GM19372 (cell line): ENCODE data around the gene COL4A4.
"Not testable (repeated sequence)": the region's sequence is repeated elsewhere in the genome, so short reads cannot be mapped to it uniquely, and the experiment has no call there.

Experiments
- ATAC-seq: cut with Tn5 transposase; IDR thresholded peaks from one replicate; pipeline ENCODE4 v1.9.1; 2021; ENCODE audit warnings: mild to moderate bottlenecking, low read depth, moderate library complexity; ENCODE audit not compliant: unreplicated experiment

Gene COL4A4

DNA sequence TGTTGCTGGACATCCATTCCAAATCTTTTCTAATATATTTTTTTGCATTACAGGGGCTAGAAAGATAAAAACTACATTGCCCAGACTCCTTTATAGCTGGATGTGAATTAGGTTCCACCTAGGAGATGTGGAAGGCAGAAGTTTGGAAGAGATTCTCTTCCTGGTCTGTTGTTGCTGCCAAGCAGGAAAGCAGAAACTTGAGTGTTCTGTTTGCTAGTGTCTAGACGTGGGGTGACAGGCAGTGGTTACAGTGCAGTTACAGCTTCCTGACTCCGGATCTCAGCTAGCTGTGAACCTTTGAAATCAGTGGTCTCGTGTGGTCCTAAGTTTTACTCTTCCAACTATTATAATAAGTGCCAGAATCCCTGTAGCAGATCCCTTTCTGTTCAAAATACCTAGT, 46.2 kb downstream of the COL4A4 start:
- no peak for ATAC-seq

DNA sequence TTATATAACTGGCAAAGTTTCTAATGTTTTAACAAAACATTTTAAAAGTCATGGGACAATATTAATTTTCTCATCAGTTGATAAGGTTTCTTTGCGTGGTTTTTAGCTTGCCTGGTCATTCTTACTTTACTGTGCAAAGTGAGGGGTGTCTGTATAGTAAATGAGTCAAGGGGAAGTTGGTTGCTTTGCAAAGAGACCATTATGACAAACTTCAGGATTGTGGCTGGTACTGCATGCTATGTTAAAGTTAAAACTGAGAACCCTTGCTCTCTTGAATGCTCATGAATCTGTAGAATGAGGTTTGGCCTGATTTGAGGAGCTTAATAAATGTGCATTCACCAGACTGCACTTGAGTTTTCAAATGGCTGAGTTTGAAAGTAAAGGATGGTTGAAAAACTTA, 47.0 kb downstream of the COL4A4 start:
- no peak for ATAC-seq

DNA sequence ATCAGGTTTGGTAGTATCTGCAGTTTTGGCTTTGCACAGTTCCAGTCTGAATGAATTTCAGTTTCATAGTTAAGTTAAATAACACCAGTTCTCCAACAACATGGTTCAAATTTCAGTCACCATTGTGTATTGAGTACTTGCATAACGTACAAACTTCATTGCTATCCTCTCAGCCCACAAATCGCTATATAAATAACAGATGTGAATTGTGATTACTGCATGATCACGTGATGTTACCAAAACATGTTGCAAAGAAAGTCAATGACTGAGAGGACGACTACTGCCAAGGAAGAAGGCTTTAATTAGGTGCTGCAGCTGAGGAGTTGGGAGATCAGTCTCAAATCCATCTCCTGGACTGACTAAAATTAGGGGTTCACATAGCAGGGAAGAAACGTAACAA, 48.2 kb downstream of the COL4A4 start:
- no peak for ATAC-seq

GRCh38 chr2:227106845-227107759, 56.9 kb downstream of the COL4A4 start:
- peak; percentile 85 for ATAC-seq

- ATAC-seq, result no peak
Measured at GRCh38 chr2:227103583-227103982, 60.4 kb downstream of the COL4A4 start.

DNA sequence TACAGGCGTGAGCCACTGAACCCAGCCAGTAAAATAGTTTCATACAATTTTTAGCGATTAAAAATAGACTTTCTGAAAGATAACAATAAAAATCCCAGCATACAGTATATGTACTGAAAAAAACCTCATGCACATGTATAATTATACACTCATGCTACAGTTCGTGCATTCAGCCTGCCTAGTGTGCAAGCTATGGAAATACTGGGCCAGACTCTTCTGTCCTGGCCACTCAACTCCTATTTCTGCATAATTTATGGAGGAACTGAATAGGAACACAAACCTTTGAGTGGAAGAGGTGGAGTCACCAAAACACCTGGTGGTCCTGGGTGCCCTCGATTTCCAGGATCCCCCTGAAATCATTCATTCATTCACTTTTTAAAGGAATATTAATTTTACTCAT, 64.7 kb downstream of the COL4A4 start:
- no peak for ATAC-seq

DNA sequence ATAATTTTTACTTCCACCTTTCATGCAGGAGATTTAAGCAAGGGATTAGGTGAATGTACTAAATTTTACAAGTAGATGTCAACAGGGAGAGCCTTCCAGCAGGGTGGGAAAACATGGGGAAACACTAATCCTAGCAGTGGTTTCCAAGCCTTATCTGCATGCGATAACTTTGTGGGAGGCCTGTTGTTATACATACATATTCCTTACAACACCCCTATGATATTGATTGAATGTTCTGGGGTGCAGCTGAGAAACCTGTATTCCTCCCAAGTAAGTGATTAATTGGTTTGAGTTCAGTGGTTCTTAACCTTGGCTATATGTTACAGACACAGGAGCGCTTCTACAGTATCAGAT, 65.9 kb downstream of the COL4A4 start:
- ATAC-seq, result no peak

- no peak for ATAC-seq
Measured at GRCh38 chr2:227097495-227098161, 66.4 kb downstream of the COL4A4 start.

DNA sequence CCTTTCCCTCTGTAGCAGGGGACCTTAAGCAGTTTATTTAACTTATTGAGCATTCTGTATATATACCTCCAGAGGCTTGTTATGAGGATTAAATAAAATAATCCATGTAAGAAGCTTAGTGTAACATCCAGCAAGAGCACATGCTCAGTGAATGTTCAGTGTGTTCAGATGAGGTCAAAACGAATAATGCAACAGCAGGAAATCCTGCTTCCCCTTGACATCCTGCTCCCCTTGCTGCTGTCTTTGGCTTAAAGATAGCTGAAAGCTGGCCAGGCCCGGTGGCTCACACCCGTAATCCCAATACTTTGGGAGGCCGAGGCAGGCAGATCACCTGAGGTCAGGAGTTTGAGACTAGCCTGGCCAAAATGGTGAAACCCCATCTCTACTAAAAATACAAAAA, 68.7 kb downstream of the COL4A4 start:
- no peak for ATAC-seq

- peak; percentile 84 for ATAC-seq
Measured at GRCh38 chr2:227082286-227082685, 81.7 kb downstream of the COL4A4 start.

GRCh38 chr2:227079726-227080125, 84.3 kb downstream of the COL4A4 start:
- no peak for ATAC-seq

GRCh38 chr2:227065065-227065464, 98.9 kb downstream of the COL4A4 start:
- ATAC-seq, result not testable (repeated sequence)

GRCh38 chr2:227058888-227059399, 105.1 kb downstream of the COL4A4 start:
- ATAC-seq, result no peak

DNA sequence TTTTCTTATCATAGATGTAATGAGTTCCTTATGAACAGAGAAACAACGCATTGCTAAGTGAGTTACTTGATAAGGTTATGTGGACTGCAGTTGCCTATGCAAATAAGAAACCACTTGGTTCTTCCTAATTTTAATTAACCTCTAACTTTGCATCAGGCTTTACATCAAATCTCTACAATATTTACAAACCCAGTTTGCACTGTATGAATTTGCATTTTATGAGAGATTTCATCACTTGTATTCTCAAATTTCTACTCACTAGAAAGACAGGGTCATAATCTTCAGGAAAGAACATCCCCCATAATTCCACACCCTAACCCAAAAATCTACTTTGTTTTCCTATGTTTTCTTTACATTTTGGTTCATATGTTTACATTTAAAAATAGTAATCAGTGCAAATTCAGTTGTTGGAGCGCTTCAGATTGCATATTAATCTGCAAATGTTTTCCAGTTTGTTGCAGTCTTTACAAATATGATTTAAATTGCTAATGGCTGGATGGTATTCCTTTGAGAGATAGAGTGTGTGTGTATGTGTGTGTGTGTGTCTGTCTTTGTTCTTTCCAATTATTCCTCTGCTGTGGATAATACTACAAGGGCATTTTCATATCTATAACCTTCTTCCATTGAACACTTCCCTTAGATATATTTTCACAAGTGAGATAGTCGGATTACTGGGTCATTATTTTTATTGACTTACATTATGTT, 106.1 kb downstream of the COL4A4 start:
- no peak for ATAC-seq

- no peak for ATAC-seq
Measured at GRCh38 chr2:227057060-227057459, 106.9 kb downstream of the COL4A4 start.

GRCh38 chr2:227054006-227054405, 110.0 kb downstream of the COL4A4 start:
- no peak for ATAC-seq

DNA sequence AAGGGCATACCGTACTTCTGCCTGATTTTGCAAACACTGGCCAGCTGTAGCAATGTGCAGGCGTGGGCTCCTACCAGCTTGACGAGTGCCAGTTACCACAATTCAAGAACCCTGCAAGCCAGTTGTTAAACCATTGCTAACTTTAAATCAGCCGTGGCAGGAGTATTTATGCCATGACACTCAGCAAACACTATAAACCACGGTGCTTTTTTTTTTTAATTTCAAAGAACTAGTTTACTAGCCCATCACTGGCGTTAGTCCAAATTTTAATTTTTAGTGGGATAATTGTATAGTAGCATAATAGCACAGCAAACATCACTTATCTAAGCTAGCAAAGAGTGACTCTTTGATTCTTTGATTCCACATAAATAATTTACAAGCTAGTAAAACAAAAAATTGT, 111.1 kb downstream of the COL4A4 start:
- ATAC-seq, result no peak

- ATAC-seq, result no peak
Measured at GRCh38 chr2:227043981-227044380, 120.0 kb downstream of the COL4A4 start.

- ATAC-seq, result no peak
Measured at GRCh38 chr2:227038550-227039189, 125.3 kb downstream of the COL4A4 start.

- no peak for ATAC-seq
Measured at GRCh38 chr2:227036527-227036926, 127.5 kb downstream of the COL4A4 start.
